Measurements from ENCODE around the gene MTA1. TPM values are rescaled to one million over a fixed set of nuclear protein-coding genes. Genes with fewer than 3 reads are reported as not detected.

MTA1 gene
- polyA plus RNA-seq, 1 of the 3 experiments (the other 2 are of a cell fraction), result 96.3 TPM

GRCh38 chr14:105388976-105389375, 30.7 kb upstream of the MTA1 start:
- Histone ChIP-seq H3K9me2 (no peaks in the 10 kb centered on the region), H3K4me2 (no peak overlapping the region), H3K27me3 (ENCODE audit: insufficient read depth) (no peaks in the 10 kb centered on the region), H3K79me2 (ENCODE audit: insufficient read depth) (no peaks in the 10 kb centered on the region), H3K36me3 (replicated peaks in 1 of 2; ENCODE audit: control insufficient read depth in 1 of 2, insufficient read depth in 2 of 2, low read length in 1 of 2) (peaks cover 0 to 39% of the 10 kb centered on the region in 2 experiments), H3F3A (replicated peaks; ENCODE audit: insufficient read depth) (no peaks in the 10 kb centered on the region), H3K9ac (no peak overlapping the region), H3K9me3 (no peaks in the 10 kb centered on the region), H4K20me1 (ENCODE audit: insufficient read depth) (no peaks in the 10 kb centered on the region), H3K4me1 (ENCODE audit: control insufficient read depth in 1 of 2, insufficient read depth in 2 of 2, low read depth in 1 of 2, low read length in 1 of 2) (peaks cover 0 to 7% of the 10 kb centered on the region in 2 experiments; a peak in 1 of 4 replicates), H3K27ac (ENCODE audit: low read depth in 2 of 2, low read length in 1 of 2) (no peak overlapping the region), H3K4me3 (ENCODE audit: low read depth in 2 of 2, low read length in 1 of 2) (no peak overlapping the region), H2AFZ (ENCODE audit: low read depth) (no peak overlapping the region)
- ChIA-PET CTCF (interaction anchor here (0.9 to 3.8 kb wide), 4 partner anchors 18 to 139 kb away, joined by 3 to 21 read pairs (median 8); no protein-coding TSS in a partner anchor), POLR2A (interaction anchor here (0.6 kb wide), 1 partner anchor 19 kb away, joined by 3 read pairs; no protein-coding TSS in a partner anchor)
- no peak for DNase-seq
- 98% methylated on average over 8 of the region's 16 CpGs for WGBS (ENCODE audit: low lambda C conversion rate)
- no peak for TF ChIP-seq RCOR1 (IDR thresholded peaks at IDR 0.05; ENCODE audit: low read length)
- TF ChIP-seq NRF1 (IDR thresholded peaks at IDR 0.05; ENCODE audit: low read depth, low read length), result no peak
- TF ChIP-seq EP300 (IDR thresholded peaks at IDR 0.05; ENCODE audit: borderline replicate concordance in 1 of 2, low read depth in 1 of 2, low read length in 1 of 2), result no peak
- TF ChIP-seq USF1 (IDR thresholded peaks at IDR 0.05; ENCODE audit: borderline replicate concordance, low read depth), result no peak
- TF ChIP-seq TAF1 (IDR thresholded peaks at IDR 0.05; ENCODE audit: borderline replicate concordance, low read depth, low read length), result no peak
- no peak for TF ChIP-seq SMC3 (IDR thresholded peaks at IDR 0.05; ENCODE audit: low read depth, low read length)
- no peak for TF ChIP-seq NFIC (IDR thresholded peaks at IDR 0.05; ENCODE audit: borderline replicate concordance)
- no peak for TF ChIP-seq SIN3A (IDR thresholded peaks at IDR 0.05; ENCODE audit: borderline replicate concordance, low read depth, low read length)
- no peak for TF ChIP-seq FOSL2 (IDR thresholded peaks at IDR 0.05; ENCODE audit: borderline replicate concordance, low read depth)
- TF ChIP-seq ELF1 (IDR thresholded peaks at IDR 0.05), result no peak
- TF ChIP-seq, protein P1, sequence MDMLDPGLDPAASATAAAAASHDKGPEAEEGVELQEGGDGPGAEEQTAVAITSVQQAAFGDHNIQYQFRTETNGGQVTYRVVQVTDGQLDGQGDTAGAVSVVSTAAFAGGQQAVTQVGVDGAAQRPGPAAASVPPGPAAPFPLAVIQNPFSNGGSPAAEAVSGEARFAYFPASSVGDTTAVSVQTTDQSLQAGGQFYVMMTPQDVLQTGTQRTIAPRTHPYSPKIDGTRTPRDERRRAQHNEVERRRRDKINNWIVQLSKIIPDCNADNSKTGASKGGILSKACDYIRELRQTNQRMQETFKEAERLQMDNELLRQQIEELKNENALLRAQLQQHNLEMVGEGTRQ (IDR thresholded peaks at IDR 0.05; ENCODE audit: borderline replicate concordance, low read depth, low read length), result no peak
- TF ChIP-seq, protein P2, sequence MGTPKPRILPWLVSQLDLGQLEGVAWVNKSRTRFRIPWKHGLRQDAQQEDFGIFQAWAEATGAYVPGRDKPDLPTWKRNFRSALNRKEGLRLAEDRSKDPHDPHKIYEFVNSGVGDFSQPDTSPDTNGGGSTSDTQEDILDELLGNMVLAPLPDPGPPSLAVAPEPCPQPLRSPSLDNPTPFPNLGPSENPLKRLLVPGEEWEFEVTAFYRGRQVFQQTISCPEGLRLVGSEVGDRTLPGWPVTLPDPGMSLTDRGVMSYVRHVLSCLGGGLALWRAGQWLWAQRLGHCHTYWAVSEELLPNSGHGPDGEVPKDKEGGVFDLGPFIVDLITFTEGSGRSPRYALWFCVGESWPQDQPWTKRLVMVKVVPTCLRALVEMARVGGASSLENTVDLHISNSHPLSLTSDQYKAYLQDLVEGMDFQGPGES (IDR thresholded peaks at IDR 0.05; ENCODE audit: low read depth, low read length), result no peak
- no peak for TF ChIP-seq JUND (IDR thresholded peaks at IDR 0.05)
- no peak for TF ChIP-seq GATA2 (CRISPR knock-in tag; IDR thresholded peaks at IDR 0.05)
- no peak for TF ChIP-seq FOXM1 (IDR thresholded peaks at IDR 0.05; ENCODE audit: low read depth)
- TF ChIP-seq TEAD4 (IDR thresholded peaks at IDR 0.05; ENCODE audit: borderline replicate concordance, insufficient read depth), result no peak
- no peak for TF ChIP-seq POLR2AphosphoS5 (IDR thresholded peaks at IDR 0.05; ENCODE audit: low read depth, low read length)
- no peak for TF ChIP-seq ZBTB33 (IDR thresholded peaks at IDR 0.05; ENCODE audit: borderline replicate concordance, low read depth)
- no peak for TF ChIP-seq RFX5 (IDR thresholded peaks at IDR 0.05; ENCODE audit: low read length)
